ENCODE results near the gene COX5B.

DNA sequence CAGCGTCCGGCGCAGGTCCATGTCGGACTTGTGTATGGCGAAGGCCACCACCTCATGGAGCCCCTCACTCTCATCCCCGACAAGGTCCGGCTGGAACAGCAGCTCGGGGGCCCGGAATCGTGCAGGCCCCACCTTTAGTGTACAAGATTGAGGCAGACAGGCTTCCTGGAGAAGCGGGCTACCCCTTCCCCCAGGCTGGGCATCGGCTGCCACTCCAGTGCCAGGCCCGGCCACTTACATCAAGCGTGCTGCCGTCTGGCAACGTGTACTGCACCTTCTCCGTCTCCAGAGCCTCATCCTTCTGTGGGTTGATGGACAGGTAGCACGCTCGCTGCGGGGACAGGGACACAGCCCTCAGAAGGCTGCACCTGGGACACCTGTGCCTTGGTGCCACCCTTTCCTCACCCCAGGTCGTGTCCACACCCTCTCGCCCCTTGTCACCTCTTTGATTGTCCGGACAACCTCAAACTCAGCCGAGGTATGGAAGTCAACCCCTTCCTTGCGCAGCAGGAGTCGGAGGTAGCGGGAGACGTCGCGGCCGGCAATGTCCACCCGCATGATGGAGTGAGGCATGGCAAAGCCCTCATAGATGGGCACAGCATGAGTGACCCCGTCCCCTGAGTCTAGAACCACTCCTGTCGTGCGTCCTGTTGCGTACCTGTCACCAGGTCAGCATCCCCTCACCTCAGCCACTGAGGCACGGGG is 12.3 kb downstream of the COX5B start:
- TF ChIP-seq, protein P1, sequence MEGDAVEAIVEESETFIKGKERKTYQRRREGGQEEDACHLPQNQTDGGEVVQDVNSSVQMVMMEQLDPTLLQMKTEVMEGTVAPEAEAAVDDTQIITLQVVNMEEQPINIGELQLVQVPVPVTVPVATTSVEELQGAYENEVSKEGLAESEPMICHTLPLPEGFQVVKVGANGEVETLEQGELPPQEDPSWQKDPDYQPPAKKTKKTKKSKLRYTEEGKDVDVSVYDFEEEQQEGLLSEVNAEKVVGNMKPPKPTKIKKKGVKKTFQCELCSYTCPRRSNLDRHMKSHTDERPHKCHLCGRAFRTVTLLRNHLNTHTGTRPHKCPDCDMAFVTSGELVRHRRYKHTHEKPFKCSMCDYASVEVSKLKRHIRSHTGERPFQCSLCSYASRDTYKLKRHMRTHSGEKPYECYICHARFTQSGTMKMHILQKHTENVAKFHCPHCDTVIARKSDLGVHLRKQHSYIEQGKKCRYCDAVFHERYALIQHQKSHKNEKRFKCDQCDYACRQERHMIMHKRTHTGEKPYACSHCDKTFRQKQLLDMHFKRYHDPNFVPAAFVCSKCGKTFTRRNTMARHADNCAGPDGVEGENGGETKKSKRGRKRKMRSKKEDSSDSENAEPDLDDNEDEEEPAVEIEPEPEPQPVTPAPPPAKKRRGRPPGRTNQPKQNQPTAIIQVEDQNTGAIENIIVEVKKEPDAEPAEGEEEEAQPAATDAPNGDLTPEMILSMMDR (tag by site-specific recombination; IDR thresholded peaks at IDR 0.05) = no peak
- TF ChIP-seq ZNF660 (tag by site-specific recombination; IDR thresholded peaks at IDR 0.05) (no peak), YY1 (tag by site-specific recombination; IDR thresholded peaks at IDR 0.05) (no peak), ZNF211 (tag by site-specific recombination; IDR thresholded peaks at IDR 0.05; ENCODE audit: low read depth) (no peak)
